ENCODE measurements around the gene MKRN1.
"Not testable (repeated sequence)": the region's sequence is repeated elsewhere in the genome, so short reads cannot be mapped to it uniquely, and the experiment has no call there.

MKRN1 gene

DNA sequence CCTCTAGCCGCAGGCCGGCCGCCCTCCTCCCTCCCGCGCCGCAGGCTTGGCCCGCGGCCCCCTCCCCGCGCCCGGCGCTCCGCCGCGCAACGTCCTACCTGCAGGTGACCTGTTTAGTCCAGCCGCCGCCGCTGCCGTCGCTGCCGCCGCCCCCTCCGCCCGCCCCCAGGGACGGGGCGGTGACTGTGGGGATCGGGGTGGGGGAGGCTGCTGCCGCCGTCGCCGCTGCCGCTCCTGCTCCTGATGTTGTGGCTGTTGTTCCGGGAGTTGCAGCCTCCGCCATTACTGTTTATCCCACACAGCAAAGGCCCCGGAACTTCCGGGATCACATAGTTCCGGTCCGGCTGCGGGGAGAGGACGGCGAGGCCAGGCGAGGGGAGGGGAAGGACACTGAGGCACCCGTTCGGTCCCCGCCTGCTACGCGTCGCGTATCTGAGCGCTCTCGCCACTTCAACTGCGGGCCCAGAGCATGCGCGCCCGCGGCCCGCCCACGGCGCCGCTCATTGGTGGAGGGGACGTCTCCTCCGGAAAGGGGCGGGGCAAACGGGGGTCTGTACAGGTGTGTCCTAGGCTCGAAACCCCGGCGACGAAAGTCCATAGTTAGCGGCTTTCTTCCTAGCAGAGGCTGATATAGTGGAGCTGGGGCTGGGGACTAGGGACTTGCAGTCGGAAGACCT, at the start of gene MKRN1:
Gene MKRN1 (minus strand): TSS at position 444 of the 677 bp plus-strand sequence. CDS start 161 bp downstream, at position 283.
- DNase-seq, result peak; percentile 76

- no peak for DNase-seq
Observed at GRCh38 chr7:140526787-140527664, 47.7 kb upstream of the MKRN1 start.

- no peak for DNase-seq
Observed at GRCh38 chr7:140526214-140526613, 46.9 kb upstream of the MKRN1 start.

DNA sequence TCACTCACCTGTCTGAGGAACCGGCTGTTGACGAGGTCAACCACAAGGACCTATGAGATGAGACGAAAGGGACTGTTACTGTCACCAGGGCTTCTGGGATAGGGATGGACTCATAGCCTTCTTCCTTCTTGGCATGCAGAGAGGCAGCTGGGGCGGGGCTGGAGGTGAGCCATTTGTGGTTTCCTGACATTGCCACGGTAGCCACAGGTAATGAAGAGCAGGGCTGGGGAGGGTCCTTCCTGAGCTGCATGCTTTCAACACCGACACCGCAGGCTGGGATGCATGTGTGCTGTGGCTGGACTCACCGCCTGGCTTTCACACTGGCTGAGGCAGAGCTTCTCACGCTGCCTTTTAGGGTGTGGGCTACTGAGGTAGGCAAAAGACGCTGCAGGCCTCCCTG, 46.4 kb upstream of the MKRN1 start:
- DNase-seq, result no peak

DNA sequence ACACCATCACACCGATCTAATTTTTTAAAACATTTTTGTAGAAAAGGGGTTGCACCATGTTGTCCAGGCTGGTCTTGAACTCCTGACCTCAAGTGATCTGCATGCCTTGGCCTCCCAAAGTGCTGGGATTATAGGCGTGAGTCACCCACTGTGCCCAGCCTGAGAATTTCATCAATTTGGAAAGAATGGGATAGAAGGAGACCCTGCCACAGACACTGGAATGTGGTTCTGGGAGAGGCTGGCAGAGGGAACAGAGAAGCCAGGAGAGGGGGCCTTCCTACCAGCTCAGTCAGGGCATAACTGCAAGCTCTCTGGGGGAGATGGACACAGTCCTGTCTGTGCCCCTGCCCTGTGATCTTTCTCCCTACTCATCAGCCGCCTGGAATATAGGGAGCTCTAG, 42.1 kb upstream of the MKRN1 start:
- no peak for DNase-seq

- DNase-seq, result no peak
Observed at GRCh38 chr7:140519007-140519399, 39.7 kb upstream of the MKRN1 start.

GRCh38 chr7:140518370-140519006, 39.2 kb upstream of the MKRN1 start:
- DNase-seq, result no peak

DNA sequence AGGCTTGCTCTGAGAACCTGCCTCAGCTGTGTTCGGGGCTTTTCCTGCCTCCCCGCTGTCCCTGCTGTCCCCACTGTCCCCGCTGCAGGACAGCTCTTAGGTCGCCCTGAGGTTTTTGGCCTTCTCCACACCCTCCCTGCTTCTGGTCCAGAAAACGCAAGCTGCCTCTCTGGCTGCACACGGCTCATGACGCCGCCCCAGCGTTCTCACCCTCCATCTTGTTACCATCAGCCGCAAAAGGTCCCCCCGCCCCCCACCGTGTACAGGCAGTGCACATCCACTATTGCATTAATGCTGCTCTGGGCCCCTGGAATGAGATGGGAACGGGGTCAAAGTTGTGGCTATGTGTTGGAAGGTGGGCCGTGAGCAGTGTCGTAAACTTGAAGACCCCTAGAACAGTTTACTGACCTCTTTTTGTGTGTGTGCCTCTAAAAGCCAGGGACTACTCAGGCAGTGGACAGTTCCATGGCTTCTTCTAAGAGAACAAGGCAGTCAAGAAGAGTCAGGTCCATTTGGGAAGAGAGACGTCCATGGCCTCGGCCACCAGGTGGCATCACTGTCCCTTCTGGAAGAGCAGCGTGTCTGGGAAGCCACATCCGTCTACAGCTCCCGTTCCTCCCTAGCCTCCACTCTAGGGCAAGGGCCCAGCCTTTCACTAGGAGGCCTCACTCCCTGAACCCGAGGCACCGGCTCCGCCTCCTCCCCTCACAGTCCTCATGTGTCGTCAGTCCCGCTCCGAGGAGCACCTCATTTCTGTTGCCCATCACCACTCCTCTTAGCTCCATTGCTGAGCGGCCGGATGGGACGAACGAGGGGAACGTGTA, 38.5 kb upstream of the MKRN1 start:
- no peak for DNase-seq

DNA sequence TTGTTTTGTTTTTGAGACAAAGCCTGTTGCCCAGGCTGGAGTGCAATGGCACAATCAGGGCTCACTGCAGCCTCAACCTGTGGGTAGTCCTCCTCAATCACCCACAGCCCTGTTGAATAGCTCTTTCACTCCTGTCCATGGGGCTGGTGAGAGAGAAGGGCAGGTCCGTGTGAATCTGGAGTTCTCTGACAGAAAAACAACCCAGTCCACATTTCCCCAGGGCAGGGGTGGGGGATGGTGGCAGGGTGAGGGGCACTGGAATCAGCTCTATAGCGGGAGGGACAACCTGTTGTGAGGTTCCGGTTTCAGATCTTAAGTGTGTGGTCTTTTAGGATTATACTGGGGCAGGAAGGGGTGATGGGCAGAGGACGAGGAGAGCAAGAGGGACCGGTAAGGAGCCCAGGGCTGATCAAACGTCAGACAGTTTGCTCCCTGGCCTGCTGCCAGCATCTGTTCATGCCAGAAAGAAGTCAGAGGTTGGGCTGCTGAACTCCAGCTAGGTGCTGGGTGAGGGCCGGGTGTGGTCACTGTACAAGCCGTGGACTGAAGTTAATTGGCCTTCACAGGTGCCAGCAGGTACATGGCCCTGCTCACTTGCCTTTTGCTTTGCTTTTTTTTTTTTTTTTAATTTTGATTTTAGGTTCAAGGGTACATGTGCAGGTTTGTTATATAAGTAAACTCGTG, 33.2 kb upstream of the MKRN1 start:
- DNase-seq, result no peak

DNA sequence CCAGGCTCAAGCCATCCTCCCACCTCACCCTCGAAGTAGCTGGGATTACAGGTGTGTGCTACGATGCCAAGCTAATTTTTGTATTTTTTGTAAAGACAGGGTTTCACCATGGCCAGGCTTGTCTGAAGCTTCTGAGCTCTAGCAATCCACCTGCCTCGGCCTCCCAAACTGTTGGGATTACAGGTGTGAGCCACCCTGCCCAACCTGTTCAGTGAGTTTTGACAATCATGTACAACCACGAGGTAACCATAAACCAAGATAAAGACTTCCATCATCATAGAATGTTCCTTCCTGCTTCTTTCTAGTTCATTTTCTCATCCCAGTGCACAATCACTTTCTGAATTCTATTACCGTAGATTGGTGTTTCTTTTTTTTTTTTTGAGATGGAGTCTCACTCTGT, 30.5 kb upstream of the MKRN1 start:
- no peak for DNase-seq

- not testable (repeated sequence) for DNase-seq
Observed at GRCh38 chr7:140507556-140507955, 28.3 kb upstream of the MKRN1 start.

- DNase-seq, result no peak
Observed at GRCh38 chr7:140506788-140507464, 27.6 kb upstream of the MKRN1 start.

GRCh38 chr7:140501966-140502365, 22.7 kb upstream of the MKRN1 start:
- DNase-seq, result no peak

- DNase-seq, result not testable (repeated sequence)
Observed at GRCh38 chr7:140497807-140498206, 18.5 kb upstream of the MKRN1 start.

DNA sequence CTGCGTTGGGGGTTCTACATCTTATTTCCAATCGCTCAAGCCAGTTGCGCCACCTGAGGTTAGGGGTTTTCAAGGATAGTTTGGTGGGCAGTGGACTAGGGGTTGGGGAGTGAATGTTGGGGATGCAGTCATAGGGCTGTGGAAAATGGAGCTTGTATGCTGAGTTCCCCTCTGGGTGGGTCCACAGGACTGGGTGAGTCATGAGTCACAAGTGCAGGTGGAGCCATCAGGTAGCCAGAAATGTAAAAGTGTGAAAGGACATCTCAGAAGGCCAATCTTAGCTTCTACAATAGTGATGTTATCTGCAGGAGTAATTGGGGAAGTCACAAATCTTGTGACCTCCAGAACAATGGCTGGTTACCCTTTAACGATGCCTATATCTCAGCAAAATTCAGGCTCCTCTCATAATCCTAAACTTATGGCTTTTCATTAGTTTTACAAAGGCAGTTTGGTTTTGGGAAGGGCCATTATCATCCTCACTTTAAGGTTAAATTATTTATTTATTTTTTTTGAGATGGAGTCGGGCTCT, 18.0 kb upstream of the MKRN1 start:
- DNase-seq, result no peak

DNA sequence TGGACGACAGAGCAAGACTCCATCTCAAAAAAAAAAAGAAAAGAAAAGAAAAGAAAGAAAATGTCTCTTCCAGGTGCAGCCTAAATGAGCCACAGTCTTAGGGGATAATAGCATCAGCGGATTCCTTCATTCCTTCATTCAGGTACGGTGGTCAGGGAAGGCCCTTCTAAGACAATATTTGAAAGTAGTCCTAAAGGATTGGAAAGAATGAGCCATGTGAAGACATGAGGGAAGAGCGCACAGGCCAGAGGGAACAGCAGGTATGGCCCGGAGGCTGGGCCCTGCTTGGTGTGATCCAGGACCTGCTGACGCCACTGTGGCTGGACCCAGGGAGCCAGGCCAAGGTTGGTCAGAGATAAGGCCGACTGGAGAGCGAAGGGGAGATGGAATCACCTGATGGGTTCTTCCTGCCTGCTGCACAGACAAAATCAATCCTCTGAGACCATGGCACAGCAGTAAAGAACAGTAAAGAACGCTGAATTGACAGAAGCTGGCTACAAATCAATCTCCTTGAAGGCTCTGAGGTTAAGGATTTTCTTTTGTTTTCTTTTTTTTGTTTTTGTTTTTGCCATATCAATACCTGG, 16.3 kb upstream of the MKRN1 start:
- no peak for DNase-seq

DNA sequence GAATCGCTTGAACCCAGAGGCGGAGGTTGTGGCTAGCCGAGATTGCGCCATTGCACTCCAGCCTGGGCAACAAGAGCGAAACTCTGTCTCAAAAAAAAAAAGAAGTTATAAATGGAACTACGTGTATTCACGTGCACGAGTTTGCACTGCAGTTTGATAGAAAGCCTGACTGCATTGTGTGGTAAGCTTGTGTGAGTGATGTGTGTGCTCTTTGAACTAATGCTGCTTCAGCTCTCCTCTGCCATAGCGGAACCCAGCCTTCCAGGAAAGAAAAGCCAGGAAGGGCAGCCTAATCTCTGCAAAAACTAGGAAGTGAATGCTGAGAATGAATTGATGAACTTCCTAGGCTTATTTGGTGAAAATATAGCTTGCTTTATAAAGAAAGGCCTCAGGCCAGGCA, 15.6 kb upstream of the MKRN1 start:
- no peak for DNase-seq

GRCh38 chr7:140489026-140489359, 9.7 kb upstream of the MKRN1 start:
- DNase-seq, result no peak

- no peak for DNase-seq
Observed at GRCh38 chr7:140485500-140486265, 6.4 kb upstream of the MKRN1 start.

DNA sequence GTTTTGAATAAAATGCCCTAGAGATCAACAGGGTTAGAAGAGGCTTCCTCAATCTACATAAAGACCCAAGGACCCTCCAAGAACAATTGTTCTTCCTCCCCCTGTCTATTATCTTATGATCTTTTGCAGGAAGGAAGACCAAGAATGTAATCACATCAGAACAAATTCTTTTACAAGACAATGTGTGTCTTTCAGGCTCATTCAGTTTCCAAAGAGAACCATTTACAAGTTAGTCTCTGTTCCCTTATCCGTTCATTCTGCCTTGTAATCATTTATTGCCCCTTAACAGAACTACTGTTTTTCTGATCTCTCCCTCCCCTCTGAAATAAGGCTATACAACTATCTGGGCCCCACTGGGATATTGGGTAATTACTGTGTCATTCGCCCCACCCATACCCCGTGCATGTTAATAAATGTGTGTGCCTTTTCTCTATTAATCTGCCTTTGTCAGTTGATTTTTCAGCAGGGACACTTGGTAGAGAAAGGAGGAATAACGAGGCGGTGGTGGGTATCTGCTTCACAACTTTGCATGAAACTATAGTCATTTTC, 5.7 kb upstream of the MKRN1 start:
- DNase-seq, result no peak
